ENCODE results near the gene SH2D3A.

The SH2D3A gene

GRCh38 chr19:6736917-6737283, 30.3 kb downstream of the SH2D3A start:
- DNase-seq: no peak

GRCh38 chr19:6736169-6736916, 30.9 kb downstream of the SH2D3A start:
- peak; percentile 77 to 85 for DNase-seq

GRCh38 chr19:6735181-6735911, 31.9 kb downstream of the SH2D3A start:
- no peak for DNase-seq

- DNase-seq: no peak
Measured at GRCh38 chr19:6734096-6734696, 33.0 kb downstream of the SH2D3A start.

GRCh38 chr19:6733338-6734095, 33.7 kb downstream of the SH2D3A start:
- peak in 1 of 2 donors; percentile 26 for DNase-seq

GRCh38 chr19:6732803-6733337, 34.4 kb downstream of the SH2D3A start:
- DNase-seq: no peak

GRCh38 chr19:6731822-6732221, 35.4 kb downstream of the SH2D3A start:
- no peak for DNase-seq

GRCh38 chr19:6730941-6731670, 36.1 kb downstream of the SH2D3A start:
- DNase-seq: no peak

GRCh38 chr19:6730153-6730804, 37.0 kb downstream of the SH2D3A start:
- DNase-seq: peak; percentile 35 to 46

GRCh38 chr19:6729573-6730152, 37.6 kb downstream of the SH2D3A start:
- no peak for DNase-seq

GRCh38 chr19:6728346-6728745, 38.9 kb downstream of the SH2D3A start:
- DNase-seq: peak in 1 of 2 donors; percentile 25

- no peak for DNase-seq
Measured at GRCh38 chr19:6725513-6726231, 41.6 kb downstream of the SH2D3A start.

- no peak for DNase-seq
Measured at GRCh38 chr19:6724631-6725492, 42.4 kb downstream of the SH2D3A start.

- no peak for DNase-seq
Measured at GRCh38 chr19:6723738-6724137, 43.5 kb downstream of the SH2D3A start.

- no peak for DNase-seq
Measured at GRCh38 chr19:6723108-6723618, 44.1 kb downstream of the SH2D3A start.

- no peak for DNase-seq
Measured at GRCh38 chr19:6721773-6722172, 45.5 kb downstream of the SH2D3A start.

- DNase-seq: no peak
Measured at GRCh38 chr19:6721138-6721474, 46.1 kb downstream of the SH2D3A start.

GRCh38 chr19:6720369-6721137, 46.7 kb downstream of the SH2D3A start, which contains the start of gene C3:
C3 (minus strand) TSS chr19:6720650; CDS start chr19:6720589, 61 bp downstream.
- DNase-seq: peak in 1 of 2 donors; percentile 53

- DNase-seq: no peak
Measured at GRCh38 chr19:6719992-6720368, 47.3 kb downstream of the SH2D3A start.

All from CD4-positive, alpha-beta T cell treated with Interferon alpha-2 for 1 hour (primary cell).